CD4-positive, CD25-positive, alpha-beta regulatory T cell (primary cell): ENCODE measurements around the gene SUPT20H. TPM values are rescaled to one million over a fixed set of nuclear protein-coding genes. Genes with fewer than 3 reads are reported as not detected.
A peak's percentile ranks its signal among the peaks of the same experiment; 100 is the strongest.

ENCODE experiments used
- ATAC-seq, 2 donors: fragments of 150-1000 bp; cut with Tn5 transposase; one replicate each; pipeline ENCODE4 v1.10.0; 2021; ENCODE audit warnings: low read depth in 2 of 2, moderate number of reproducible peaks in 2 of 2, moderate library complexity in 1 of 2
- DNase-seq, 3 donors: peaks; one replicate each; pipeline versions ENCODE4 v3.0.0 to v3.0.0-alpha.2; 2012 to 2022; ENCODE audit warnings: mixed read lengths in 1 of 3
- H3K27ac ChIP-seq: one replicate; pipeline ENCODE4 v1.7.0; 2013; ENCODE audit warnings: mild to moderate bottlenecking, low read length; ENCODE audit not compliant: insufficient read depth, poor library complexity, severe bottlenecking
- H3K27me3 ChIP-seq: one replicate; pipeline ENCODE4 v1.7.0; 2013; ENCODE audit warnings: low read length; ENCODE audit not compliant: control insufficient read depth, insufficient read depth
- H3K36me3 ChIP-seq: one replicate; pipeline ENCODE4 v1.7.0; 2013; ENCODE audit warnings: mild to moderate bottlenecking, low read length, moderate library complexity; ENCODE audit not compliant: control insufficient read depth, insufficient read depth
- H3K4me1 ChIP-seq: 2 replicates; pipeline ENCODE4 v1.7.0; 2013; ENCODE audit warnings: mild to moderate bottlenecking, low read length; ENCODE audit not compliant: insufficient read depth, control insufficient read depth, poor library complexity, severe bottlenecking
- H3K4me3 ChIP-seq: one replicate; pipeline ENCODE4 v1.7.0; 2013; ENCODE audit warnings: low read depth, mild to moderate bottlenecking, low read length, moderate library complexity
- H3K9me3 ChIP-seq, 2 experiments: 1 replicate in 1 of 2; 2 replicates in 1 of 2; pipeline ENCODE4 v1.7.0; 2013; ENCODE audit warnings: low read length in 2 of 2, mild to moderate bottlenecking in 1 of 2, moderate library complexity in 1 of 2; ENCODE audit not compliant: control insufficient read depth in 2 of 2
- H3K27ac Mint-ChIP-seq, 3 donors: one replicate each; pipeline ENCODE4 v1.8.0; 2020 to 2022; ENCODE audit warnings: mild to moderate bottlenecking in 3 of 3, mixed read lengths in 3 of 3, moderate library complexity in 2 of 3
- H3K27me3 Mint-ChIP-seq: one replicate; pipeline ENCODE4 v1.8.0; 2022; ENCODE audit warnings: mild to moderate bottlenecking, mixed read lengths
- H3K36me3 Mint-ChIP-seq: one replicate; pipeline ENCODE4 v1.8.0; 2020; ENCODE audit warnings: mixed read lengths
- H3K4me1 Mint-ChIP-seq, 4 donors: one replicate each; pipeline ENCODE4 v1.8.0; 2020 to 2022; ENCODE audit warnings: mixed read lengths in 4 of 4, mild to moderate bottlenecking in 1 of 4
- H3K4me3 Mint-ChIP-seq, 4 donors: one replicate each; pipeline ENCODE4 v1.8.0; 2020 to 2022; ENCODE audit warnings: mild to moderate bottlenecking in 4 of 4, mixed read lengths in 4 of 4, moderate library complexity in 3 of 4
- H3K9me3 Mint-ChIP-seq, 7 donors: one replicate each; pipeline ENCODE4 v1.8.0; 2020 to 2022; ENCODE audit warnings: mixed read lengths in 7 of 7, mild to moderate bottlenecking in 3 of 7, moderate library complexity in 2 of 7
- polyA plus RNA-seq, 4 donors: library from polyadenylated mRNA; unstranded; fragments of 300-500 nt; fragmentation: Illumina TruSeq; gene quantifications; one replicate each; pipeline ENCODE4 v1.2.3, GENCODE V29; 2021
- total RNA-seq: library from RNA; stranded (reverse); gene quantifications from one replicate; pipeline ENCODE4 v1.2.3, GENCODE V29; 2022

SUPT20H gene
- total and polyA plus RNA-seq, 5 donors from 2014 or later: 48.2 to 86.4 (median 52.9) TPM

- H3K4me3 ChIP-seq: no peak overlapping the region
- H3K9me3 ChIP-seq: no peaks in the 10 kb centered on the region
- Mint-ChIP-seq H3K4me3 (no peak overlapping the region), H3K27ac (no peak overlapping the region), H3K36me3 (no peaks in the 10 kb centered on the region), H3K4me1 (no peaks in the 10 kb centered on the region), H3K27me3 (peaks cover 11% of the 10 kb centered on the region), H3K9me3 (no peaks in the 10 kb centered on the region)
- no peaks in the 10 kb centered on the region for H3K4me1 ChIP-seq
- no peaks in the 10 kb centered on the region for H3K27me3 ChIP-seq
- ATAC-seq (no peak), DNase-seq (no peak)
- no peaks in the 10 kb centered on the region for H3K36me3 ChIP-seq
- no peak overlapping the region for H3K27ac ChIP-seq
Measured at GRCh38 chr13:37101201-37101600, 41.7 kb upstream of the SUPT20H start.

- no peaks in the 10 kb centered on the region for H3K27me3 ChIP-seq
- H3K4me3 ChIP-seq: no peak overlapping the region
- ATAC-seq (no peak), DNase-seq (no peak)
- H3K27ac ChIP-seq: no peak overlapping the region
- Mint-ChIP-seq H3K4me1 (no peaks in the 10 kb centered on the region), H3K4me3 (no peak overlapping the region), H3K27me3 (peaks cover 11% of the 10 kb centered on the region), H3K9me3 (no peaks in the 10 kb centered on the region), H3K27ac (no peak overlapping the region), H3K36me3 (no peaks in the 10 kb centered on the region)
- H3K36me3 ChIP-seq: no peaks in the 10 kb centered on the region
- H3K4me1 ChIP-seq: no peaks in the 10 kb centered on the region
- no peaks in the 10 kb centered on the region for H3K9me3 ChIP-seq
Measured at GRCh38 chr13:37100731-37101130, 41.2 kb upstream of the SUPT20H start.

- H3K27ac Mint-ChIP-seq: no peak overlapping the region
- Histone ChIP-seq H3K27ac (no peak overlapping the region), H3K4me3 (no peak overlapping the region), H3K27me3 (peaks cover 2% of the 10 kb centered on the region), H3K4me1 (no peaks in the 10 kb centered on the region), H3K36me3 (no peaks in the 10 kb centered on the region), H3K9me3 (no peaks in the 10 kb centered on the region)
- no peaks in the 10 kb centered on the region for H3K9me3 Mint-ChIP-seq
- H3K27me3 Mint-ChIP-seq: peaks cover 14% of the 10 kb centered on the region
- no peaks in the 10 kb centered on the region for H3K36me3 Mint-ChIP-seq
- ATAC-seq: no peak
- no peaks in the 10 kb centered on the region for H3K4me1 Mint-ChIP-seq
- H3K4me3 Mint-ChIP-seq: no peak overlapping the region
- no peak for DNase-seq
Measured at GRCh38 chr13:37097076-37097475, 37.6 kb upstream of the SUPT20H start.

GRCh38 chr13:37094840-37095239 lies 35.4 kb upstream of the SUPT20H start:
- DNase-seq: no peak
- H3K4me3 ChIP-seq: no peak overlapping the region
- H3K27ac ChIP-seq: no peak overlapping the region
- peaks cover 7% of the 10 kb centered on the region for H3K27me3 Mint-ChIP-seq
- no peaks in the 10 kb centered on the region for H3K9me3 ChIP-seq
- H3K36me3 ChIP-seq: no peaks in the 10 kb centered on the region
- H3K36me3 Mint-ChIP-seq: no peaks in the 10 kb centered on the region
- H3K9me3 Mint-ChIP-seq: no peaks in the 10 kb centered on the region
- no peak overlapping the region for H3K4me3 Mint-ChIP-seq
- no peaks in the 10 kb centered on the region for H3K4me1 Mint-ChIP-seq
- H3K4me1 ChIP-seq: no peaks in the 10 kb centered on the region
- peaks cover 2% of the 10 kb centered on the region for H3K27me3 ChIP-seq
- ATAC-seq: no peak
- H3K27ac Mint-ChIP-seq: no peak overlapping the region

- H3K36me3 ChIP-seq: no peaks in the 10 kb centered on the region
- ATAC-seq (no peak), DNase-seq (no peak)
- no peaks in the 10 kb centered on the region for H3K9me3 ChIP-seq
- no peaks in the 10 kb centered on the region for H3K4me1 Mint-ChIP-seq
- H3K4me1 ChIP-seq: no peaks in the 10 kb centered on the region
- H3K4me3 ChIP-seq: no peak overlapping the region
- H3K36me3 Mint-ChIP-seq: no peaks in the 10 kb centered on the region
- no peak overlapping the region for H3K4me3 Mint-ChIP-seq
- H3K27ac ChIP-seq: no peak overlapping the region
- H3K27me3 Mint-ChIP-seq: peaks cover 7% of the 10 kb centered on the region
- H3K9me3 Mint-ChIP-seq: no peaks in the 10 kb centered on the region
- H3K27me3 ChIP-seq: peaks cover 2% of the 10 kb centered on the region
- no peak overlapping the region for H3K27ac Mint-ChIP-seq
Measured at GRCh38 chr13:37094099-37094498, 34.6 kb upstream of the SUPT20H start.

- peaks cover 4% of the 10 kb centered on the region for H3K27me3 Mint-ChIP-seq
- H3K4me1 ChIP-seq: no peaks in the 10 kb centered on the region
- H3K27ac ChIP-seq: no peak overlapping the region
- H3K9me3 Mint-ChIP-seq: no peaks in the 10 kb centered on the region
- no peak overlapping the region for H3K27ac Mint-ChIP-seq
- ATAC-seq: no peak
- no peaks in the 10 kb centered on the region for H3K36me3 Mint-ChIP-seq
- H3K4me3 Mint-ChIP-seq: no peak overlapping the region
- no peaks in the 10 kb centered on the region for H3K4me1 Mint-ChIP-seq
- no peak overlapping the region for H3K4me3 ChIP-seq
- no peak for DNase-seq
- H3K9me3 ChIP-seq: no peaks in the 10 kb centered on the region
- peaks cover 2% of the 10 kb centered on the region for H3K27me3 ChIP-seq
- no peaks in the 10 kb centered on the region for H3K36me3 ChIP-seq
Measured at GRCh38 chr13:37091835-37092234, 32.3 kb upstream of the SUPT20H start.

- Histone ChIP-seq H3K36me3 (no peaks in the 10 kb centered on the region), H3K4me1 (no peaks in the 10 kb centered on the region), H3K27ac (no peak overlapping the region), H3K4me3 (no peak overlapping the region), H3K9me3 (no peaks in the 10 kb centered on the region), H3K27me3 (peaks cover 2% of the 10 kb centered on the region)
- Mint-ChIP-seq H3K36me3 (no peaks in the 10 kb centered on the region), H3K9me3 (no peaks in the 10 kb centered on the region), H3K27me3 (peaks cover 4% of the 10 kb centered on the region), H3K4me1 (no peaks in the 10 kb centered on the region), H3K27ac (peak overlapping the region in 1 of 3 donors; percentile 11), H3K4me3 (no peak overlapping the region)
- DNase-seq (no peak), ATAC-seq (no peak)
Measured at GRCh38 chr13:37090912-37091311, 31.4 kb upstream of the SUPT20H start.

- H3K9me3 Mint-ChIP-seq: no peaks in the 10 kb centered on the region
- no peaks in the 10 kb centered on the region for H3K4me1 ChIP-seq
- H3K4me3 Mint-ChIP-seq: no peak overlapping the region
- H3K36me3 Mint-ChIP-seq: no peaks in the 10 kb centered on the region
- H3K27me3 Mint-ChIP-seq: peaks cover 4% of the 10 kb centered on the region
- no peak overlapping the region for H3K4me3 ChIP-seq
- H3K27ac Mint-ChIP-seq: no peak overlapping the region
- no peak for DNase-seq
- H3K4me1 Mint-ChIP-seq: no peaks in the 10 kb centered on the region
- no peaks in the 10 kb centered on the region for H3K9me3 ChIP-seq
- H3K27me3 ChIP-seq: peaks cover 2% of the 10 kb centered on the region
- no peak overlapping the region for H3K27ac ChIP-seq
- H3K36me3 ChIP-seq: no peaks in the 10 kb centered on the region
- ATAC-seq: no peak
Measured at GRCh38 chr13:37089495-37089894, 30.0 kb upstream of the SUPT20H start.
